H9 (cell line): ENCODE measurements around the gene TBL1Y. TPM values are rescaled to one million over a fixed set of nuclear protein-coding genes. Genes with fewer than 3 reads are reported as not detected.

Source experiments
- DNase-seq: peaks from one replicate; pipeline ENCODE4 v3.0.0-alpha.2; 2017
- H2AFZ ChIP-seq: one replicate; pipeline ENCODE4 v1.6.1; 2013; ENCODE audit warnings: mild to moderate bottlenecking, low read length, control low read depth, moderate library complexity
- H2AK5ac ChIP-seq: 2 replicates; pipeline ENCODE4 v1.6.1; 2013; ENCODE audit warnings: low read length, control low read depth, mixed read lengths; ENCODE audit not compliant: insufficient read length
- H2BK120ac ChIP-seq: one replicate; pipeline ENCODE4 v1.6.1; 2013; ENCODE audit warnings: low read depth, mild to moderate bottlenecking, low read length, control low read depth, inconsistent platforms; ENCODE audit not compliant: poor library complexity, severe bottlenecking
- H2BK12ac ChIP-seq: 2 replicates; pipeline ENCODE4 v1.6.1; 2013; ENCODE audit warnings: low read length, control low read depth, mixed read lengths, low read depth; ENCODE audit not compliant: insufficient read length
- H2BK15ac ChIP-seq: 2 replicates; pipeline ENCODE4 v1.6.1; 2013; ENCODE audit warnings: low read depth, low read length, control low read depth
- H2BK20ac ChIP-seq: one replicate; pipeline ENCODE4 v1.6.1; 2013; ENCODE audit warnings: low read depth, mild to moderate bottlenecking, low read length, control low read depth, inconsistent platforms; ENCODE audit not compliant: poor library complexity, severe bottlenecking
- H2BK5ac ChIP-seq: 2 replicates; pipeline ENCODE4 v1.6.1; 2013; ENCODE audit warnings: low read length, control low read depth, mixed read lengths; ENCODE audit not compliant: insufficient read length
- H3K14ac ChIP-seq: 2 replicates; pipeline ENCODE4 v1.6.1; 2013; ENCODE audit warnings: low read length, control low read depth; ENCODE audit not compliant: insufficient read depth
- H3K18ac ChIP-seq: 2 replicates; pipeline ENCODE4 v1.6.1; 2013; ENCODE audit warnings: low read depth, mild to moderate bottlenecking, mixed read lengths, low read length, control low read depth; ENCODE audit not compliant: insufficient read length
- H3K23ac ChIP-seq: 2 replicates; pipeline ENCODE4 v1.6.1; 2013; ENCODE audit warnings: low read length, control low read depth, mixed read lengths, low read depth; ENCODE audit not compliant: insufficient read length
- H3K23me2 ChIP-seq: 2 replicates; pipeline ENCODE4 v1.6.1; 2013; ENCODE audit warnings: low read depth, mild to moderate bottlenecking, mixed read lengths, low read length, control low read depth; ENCODE audit not compliant: insufficient read length, poor library complexity, severe bottlenecking
- H3K27ac ChIP-seq: 2 replicates; pipeline ENCODE4 v1.5.1; 2013; ENCODE audit warnings: low read length, control low read depth, mixed read lengths, low read depth; ENCODE audit not compliant: insufficient read length
- H3K27me3 ChIP-seq: 2 replicates; pipeline ENCODE4 v1.6.1; 2013; ENCODE audit warnings: low read length, control low read depth, inconsistent platforms; ENCODE audit not compliant: insufficient read depth
- H3K4ac ChIP-seq: 2 replicates; pipeline ENCODE4 v1.6.1; 2013; ENCODE audit warnings: low read depth, mild to moderate bottlenecking, control low read depth, inconsistent platforms, low read length, moderate library complexity
- H3K4me1 ChIP-seq: 2 replicates; pipeline ENCODE4 v1.6.1; 2013; ENCODE audit warnings: low read length, control low read depth, inconsistent platforms; ENCODE audit not compliant: insufficient read depth
- H3K4me2 ChIP-seq: 2 replicates; pipeline ENCODE4 v1.6.1; 2013; ENCODE audit warnings: low read length, control low read depth, mixed read lengths; ENCODE audit not compliant: insufficient read length, insufficient read depth
- H3K56ac ChIP-seq: 2 replicates; pipeline ENCODE4 v1.6.1; 2013; ENCODE audit warnings: low read depth, mild to moderate bottlenecking, mixed read lengths, low read length, control low read depth; ENCODE audit not compliant: insufficient read length
- H3K79me1 ChIP-seq: 2 replicates; pipeline ENCODE4 v1.6.1; 2013; ENCODE audit warnings: low read depth, mild to moderate bottlenecking, moderate library complexity, low read length, control low read depth, inconsistent platforms; ENCODE audit not compliant: insufficient read depth, poor library complexity, severe bottlenecking
- H3K79me2 ChIP-seq: 2 replicates; pipeline ENCODE4 v1.6.1; 2013; ENCODE audit warnings: low read length, control low read depth, inconsistent platforms; ENCODE audit not compliant: insufficient read depth
- H3K9ac ChIP-seq: 2 replicates; pipeline ENCODE4 v1.6.1; 2013; ENCODE audit warnings: low read length, control low read depth, mixed read lengths; ENCODE audit not compliant: insufficient read length; ENCODE audit errors: extremely low read depth
- H3K9me3 ChIP-seq: one replicate; pipeline ENCODE4 v1.6.1; 2013; ENCODE audit warnings: low read depth, low read length, inconsistent platforms; ENCODE audit not compliant: control insufficient read depth
- H3T11ph ChIP-seq: one replicate; pipeline ENCODE4 v1.6.1; 2013; ENCODE audit warnings: mild to moderate bottlenecking, low read length, control low read depth, inconsistent platforms
- H4K20me1 ChIP-seq: one replicate; pipeline ENCODE4 v1.6.1; 2013; ENCODE audit not compliant: control insufficient read depth, insufficient read length, insufficient read depth
- H4K5ac ChIP-seq: 2 replicates; pipeline ENCODE4 v1.6.1; 2013; ENCODE audit warnings: low read depth, mild to moderate bottlenecking, mixed read lengths, low read length, control low read depth; ENCODE audit not compliant: insufficient read length
- H4K8ac ChIP-seq: replicated peaks from 2 replicates; pipeline ENCODE4 v1.6.1; 2013; ENCODE audit warnings: low read length, control low read depth, mixed read lengths, low read depth; ENCODE audit not compliant: insufficient read length
- H4K91ac ChIP-seq: 2 replicates; pipeline ENCODE4 v1.6.1; 2013; ENCODE audit warnings: low read depth, mild to moderate bottlenecking, moderate library complexity, mixed read lengths, low read length, control low read depth; ENCODE audit not compliant: insufficient read length
- H3K27ac Mint-ChIP-seq, 3 experiments: 2 replicates in 2 of 3; 3 replicates in 1 of 3; pipeline ENCODE4 v1.8.0; 2020 to 2021; ENCODE audit warnings: mixed read lengths in 3 of 3, mild to moderate bottlenecking in 1 of 3, moderate library complexity in 1 of 3
- H3K27me3 Mint-ChIP-seq: 2 replicates; pipeline ENCODE4 v1.8.0; 2021; ENCODE audit warnings: low read depth, mild to moderate bottlenecking, moderate library complexity, mixed read lengths
- H3K36me3 Mint-ChIP-seq, 3 experiments: 2 replicates in 2 of 3; 3 replicates in 1 of 3; pipeline ENCODE4 v1.8.0; 2020 to 2021; ENCODE audit warnings: low read depth in 3 of 3, mixed read lengths in 3 of 3; ENCODE audit not compliant: insufficient read depth in 1 of 3
- H3K4me1 Mint-ChIP-seq, 2 experiments: 2 replicates each; pipeline ENCODE4 v1.8.0; 2020; ENCODE audit warnings: mixed read lengths in 2 of 2
- H3K4me3 Mint-ChIP-seq, 2 experiments: 2 replicates in 1 of 2; 3 replicates in 1 of 2; pipeline ENCODE4 v1.8.0; 2020 to 2021; ENCODE audit warnings: mild to moderate bottlenecking in 2 of 2, mixed read lengths in 2 of 2, moderate library complexity in 1 of 2
- H3K9me3 Mint-ChIP-seq, 2 experiments: 2 replicates in 1 of 2; 3 replicates in 1 of 2; pipeline ENCODE4 v1.8.0; 2020; ENCODE audit warnings: mild to moderate bottlenecking in 2 of 2, mixed read lengths in 2 of 2, moderate library complexity in 1 of 2
- CTCF ChIP-seq: fragments of 200-600 bp; sonication (generic); conservative IDR thresholded peaks from 3 replicates; pipeline ENCODE4 v1.8.0; 2021; ENCODE audit warnings: antibody characterized with exemption, mild to moderate bottlenecking
- WGBS: extraction: QIAGEN DNeasy Blood & Tissue Kit; methylation state at CpG from one replicate; pipeline ENCODE4 v1.1.7; 2013; ENCODE audit warnings: missing lambda C conversion rate, low lambda C conversion rate, mixed read lengths; ENCODE audit not compliant: insufficient read length; ENCODE audit errors: extremely low coverage; 5-methylcytosine and 5-hydroxymethylcytosine counted together
- total RNA-seq: library from RNA; stranded (reverse); gene quantifications from 2 replicates; pipeline ENCODE4 v1.2.1, GENCODE V29; 2021

The TBL1Y gene
- total RNA-seq, 1 experiment from 2014 or later: not detected

GRCh38 chrY:6949947-6950346 is 39.5 kb downstream of the TBL1Y start:
- Histone ChIP-seq H3T11ph (no peak overlapping the region), H3K4ac (no peak overlapping the region), H3K4me1 (no peaks in the 10 kb centered on the region), H4K91ac (no peak overlapping the region), H3K4me2 (no peak overlapping the region), H3K79me1 (no peaks in the 10 kb centered on the region), H2AFZ (no peak overlapping the region), H3K79me2 (no peaks in the 10 kb centered on the region), H3K18ac (no peak overlapping the region), H2BK15ac (no peak overlapping the region), H3K27ac (no peak overlapping the region), H2BK12ac (no peak overlapping the region), H2BK120ac (no peak overlapping the region), H2BK5ac (no peak overlapping the region), H3K23me2 (no peaks in the 10 kb centered on the region), H4K8ac (no peak overlapping the region), H2BK20ac (no peak overlapping the region), H3K23ac (no peak overlapping the region), H4K5ac (no peak overlapping the region), H3K56ac (no peak overlapping the region), H4K20me1 (no peaks in the 10 kb centered on the region), H3K9ac (no peak overlapping the region), H3K14ac (no peak overlapping the region), H2AK5ac (no peak overlapping the region), H3K27me3 (no peaks in the 10 kb centered on the region), H3K9me3 (no peaks in the 10 kb centered on the region)
- no CpG with 5 or more reads among the region's 4 CpGs for WGBS
- no peaks in the 10 kb centered on the region for H3K27me3 Mint-ChIP-seq
- H3K27ac Mint-ChIP-seq: no peak overlapping the region
- H3K4me1 Mint-ChIP-seq: no peaks in the 10 kb centered on the region
- H3K36me3 Mint-ChIP-seq: no peaks in the 10 kb centered on the region
- no peak overlapping the region for H3K4me3 Mint-ChIP-seq
- no peak for TF ChIP-seq CTCF
- DNase-seq: no peak
- H3K9me3 Mint-ChIP-seq: no peaks in the 10 kb centered on the region
